GM18858 (cell line): ENCODE measurements around the gene RARB.

Experiments used
- ATAC-seq: cut with Tn5 transposase; IDR thresholded peaks from one replicate; pipeline ENCODE4 v1.9.1; 2021; ENCODE audit not compliant: unreplicated experiment

The RARB gene

GRCh38 chr3:25427942-25428788 lies at the start of gene RARB:
RARB (plus strand) TSS chr3:25428263; CDS start chr3:25428732, 469 bp downstream.
- ATAC-seq: peak; percentile 64

- ATAC-seq: no peak
These were observed 49.2 kb upstream of the RARB start for GRCh38 chr3:25378786-25379311.

GRCh38 chr3:25380222-25380739 lies 47.8 kb upstream of the RARB start:
- no peak for ATAC-seq

- no peak for ATAC-seq
These were observed 47.0 kb upstream of the RARB start for GRCh38 chr3:25381083-25381482.

GRCh38 chr3:25384471-25384870 lies 43.6 kb upstream of the RARB start:
- ATAC-seq: no peak

GRCh38 chr3:25385807-25386460 lies 42.1 kb upstream of the RARB start:
- no peak for ATAC-seq

- ATAC-seq: no peak
These were observed 41.3 kb upstream of the RARB start for GRCh38 chr3:25386686-25387255.

- no peak for ATAC-seq
These were observed 37.5 kb upstream of the RARB start for GRCh38 chr3:25390605-25391004.

- ATAC-seq: no peak
These were observed 31.8 kb upstream of the RARB start for GRCh38 chr3:25396251-25396650.

- no peak for ATAC-seq
These were observed 31.4 kb upstream of the RARB start for GRCh38 chr3:25396686-25397085.

GRCh38 chr3:25397150-25397549 lies 30.9 kb upstream of the RARB start:
- ATAC-seq: no peak

- no peak for ATAC-seq
These were observed 27.5 kb upstream of the RARB start for GRCh38 chr3:25400587-25400986.

- ATAC-seq: no peak
These were observed 24.1 kb upstream of the RARB start for GRCh38 chr3:25403968-25404367.

GRCh38 chr3:25404569-25404968 lies 23.5 kb upstream of the RARB start:
- ATAC-seq: no peak

- ATAC-seq: no peak
These were observed 22.7 kb upstream of the RARB start for GRCh38 chr3:25405335-25405734.

- ATAC-seq: no peak
These were observed 17.4 kb upstream of the RARB start for GRCh38 chr3:25410703-25411102.

GRCh38 chr3:25412269-25412668 lies 15.8 kb upstream of the RARB start:
- no peak for ATAC-seq

GRCh38 chr3:25416176-25416575 lies 11.9 kb upstream of the RARB start:
- ATAC-seq: no peak

- ATAC-seq: no peak
These were observed 9.5 kb upstream of the RARB start for GRCh38 chr3:25418596-25418995.

GRCh38 chr3:25419251-25419650 lies 8.8 kb upstream of the RARB start:
- ATAC-seq: no peak

- no peak for ATAC-seq
These were observed 7.9 kb upstream of the RARB start for GRCh38 chr3:25420147-25420546.

GRCh38 chr3:25420885-25421284 lies 7.2 kb upstream of the RARB start:
- no peak for ATAC-seq
